GM12878 (cell line): ENCODE measurements around the gene DHCR7. TPM values are rescaled to one million over a fixed set of nuclear protein-coding genes. Genes with fewer than 3 reads are reported as not detected.

Source experiments
- ATAC-seq: fragments of 200-7000 bp; cut with Tn5 transposase; 3 replicates; pipeline ENCODE4 v1.9.1; 2020; ENCODE audit warnings: mild to moderate bottlenecking, moderate library complexity
- BruUV-seq: library from RNA; stranded (reverse); fragments of 400-500 nt; replicated peaks from 2 replicates; lab custom pipeline; 2021; lab: Mats Ljungman, UMichigan
- CTCF ChIA-PET: fragments of 300-600 bp; sonication (Branson Sonifier 250); formaldehyde crosslinking; extraction: SDS; loops from one replicate; lab custom pipeline; 2021; ENCODE audit warnings: inconsistent platforms; lab: Yijun Ruan, JAX
- POLR2A ChIA-PET: fragments of 350-600 bp; formaldehyde crosslinking; extraction: SDS; loops from one replicate; lab custom pipeline; 2021; ENCODE audit warnings: inconsistent platforms; lab: Charles Lee
- RAD21 ChIA-PET: fragments of 300-600 bp; sonication (Branson Sonifier 250); formaldehyde crosslinking; loops from one replicate; lab custom pipeline; 2023; ENCODE audit warnings: antibody characterized with exemption; ENCODE audit not compliant: unreplicated experiment; lab: Charles Lee
- SMC1A ChIA-PET: fragments of 300-600 bp; sonication (Branson Sonifier 250); formaldehyde crosslinking; loops from one replicate; lab custom pipeline; 2023; ENCODE audit not compliant: unreplicated experiment, uncharacterized antibody; lab: Charles Lee
- DNase-seq: peaks from one replicate; pipeline ENCODE4 v3.0.0-alpha.2; 2011; ENCODE audit warnings: low read depth, low spot score
- FAIRE-seq: peaks from 3 replicates; lab custom pipeline; 2011; peaks lifted over from hg19 to GRCh38; lab: Jason Lieb, UNC
- H2AFZ ChIP-seq: 2 replicates; pipeline ENCODE4 v1.6.0; 2011; ENCODE audit warnings: low read depth, low read length, control low read depth; ENCODE audit not compliant: control insufficient read depth
- H3K27ac ChIP-seq: 2 replicates; pipeline ENCODE4 v1.5.1; 2011; ENCODE audit warnings: control low read depth; ENCODE audit not compliant: control insufficient read depth, insufficient read depth
- H3K27me3 ChIP-seq, 2 experiments: replicated peaks in 1 of 2; 2 replicates each; pipeline versions ENCODE4 v1.6.0 to v1.6.1; 2011; ENCODE audit warnings: low read length in 1 of 2; ENCODE audit not compliant: control insufficient read depth in 2 of 2, insufficient read depth in 2 of 2
- H3K36me3 ChIP-seq, 2 experiments: 2 replicates each; pipeline ENCODE4 v1.5.1; 2011; ENCODE audit warnings: low read length in 1 of 2; ENCODE audit not compliant: control insufficient read depth in 2 of 2, insufficient read depth in 2 of 2
- H3K4me1 ChIP-seq: 2 replicates; pipeline ENCODE4 v1.6.1; 2011; ENCODE audit warnings: mild to moderate bottlenecking, low read length, moderate library complexity, mixed read lengths; ENCODE audit not compliant: control insufficient read depth, insufficient read depth
- H3K4me2 ChIP-seq: 2 replicates; pipeline ENCODE4 v1.6.0; 2011; ENCODE audit warnings: control low read depth; ENCODE audit not compliant: control insufficient read depth, insufficient read depth
- H3K4me3 ChIP-seq: fragments of 200-600 bp; sonication (generic); 2 replicates; pipeline ENCODE4 v1.5.1; 2016
- H3K79me2 ChIP-seq: 2 replicates; pipeline ENCODE4 v1.6.0; 2011; ENCODE audit warnings: low read length; ENCODE audit not compliant: control insufficient read depth, insufficient read depth
- H3K9ac ChIP-seq: 2 replicates; pipeline ENCODE4 v1.8.0; 2011; ENCODE audit warnings: low read length, control low read depth, mixed read lengths; ENCODE audit not compliant: control insufficient read depth, insufficient read depth
- H3K9me3 ChIP-seq: replicated peaks from 3 replicates; pipeline ENCODE4 v1.5.1; 2011; ENCODE audit warnings: mild to moderate bottlenecking, low read length; ENCODE audit not compliant: control insufficient read depth, insufficient read depth
- H4K20me1 ChIP-seq: 2 replicates; pipeline ENCODE4 v1.6.0; 2011; ENCODE audit not compliant: control insufficient read depth, insufficient read depth
- ASH2L ChIP-seq: fragments of 300-600, 200-600 bp; sonication (generic); IDR thresholded peaks from 2 replicates; pipeline ENCODE4 v1.6.1; 2017; ENCODE audit warnings: low read depth, mild to moderate bottlenecking, borderline replicate concordance
- BHLHE40 ChIP-seq, 2 experiments: fragments of 450-650 bp in 1 of 2; IDR thresholded peaks; 2 replicates each; pipeline ENCODE4 v1.6.1; 2011 to 2017; ENCODE audit warnings: low read depth in 2 of 2, borderline replicate concordance in 1 of 2, improper control_type of control experiment in 1 of 2, low read length in 1 of 2, mild to moderate bottlenecking in 1 of 2
- CHD4 ChIP-seq: fragments of 200-600 bp; sonication (generic); IDR thresholded peaks from 2 replicates; pipeline ENCODE4 v1.6.1; 2016; ENCODE audit warnings: mild to moderate bottlenecking
- USF1 ChIP-seq: IDR thresholded peaks from 2 replicates; pipeline ENCODE4 v1.6.1; 2011; ENCODE audit warnings: borderline replicate concordance, low read depth, mild to moderate bottlenecking, moderate library complexity, mixed read lengths, low read length; ENCODE audit not compliant: insufficient read depth; ENCODE audit errors: extremely low read length
- USF2 ChIP-seq: IDR thresholded peaks from 2 replicates; pipeline ENCODE4 v1.6.1; 2011; ENCODE audit warnings: low read depth, low read length, improper control_type of control experiment, borderline replicate concordance
- ZNF384 ChIP-seq: IDR thresholded peaks from 2 replicates; pipeline ENCODE4 v1.6.1; 2012; ENCODE audit warnings: low read depth, mild to moderate bottlenecking, low read length, improper control_type of control experiment, borderline replicate concordance
- WGBS: methylation state at CpG from one replicate; pipeline ENCODE4 v1.1.6; 2016; ENCODE audit warnings: low lambda C conversion rate; ENCODE audit not compliant: insufficient replicate concordance, insufficient coverage; ENCODE audit errors: missing lambda C conversion rate; 5-methylcytosine and 5-hydroxymethylcytosine counted together
- in situ Hi-C: fragments of 300-500 bp; cut with MboI; formaldehyde crosslinking; loops from 9 replicates; pipeline ENCODE4 v1.14.3; 2018; ENCODE audit warnings: mixed read lengths
- intact Hi-C: fragments of 100-400 bp; cut with micrococcal nuclease; formaldehyde crosslinking; loops from one replicate; pipeline ENCODE4 v1.14.2; 2022; ENCODE audit not compliant: unreplicated experiment
- polyA plus RNA-seq, 11 experiments: library from polyadenylated mRNA; depleted of rRNA in 4 of 11; unstranded in 6 of 11; stranded (reverse) in 5 of 11; fragments of >200 nt; fragmentation: Nextera tagmentation in 4 of 11; fragmentation: Illumina TruSeq in 1 of 11; extraction: Ambion mirVana in 4 of 11; extraction: Trizol in 1 of 11; gene quantifications; 1 replicate in 1 of 11; 2 replicates in 10 of 11; pipeline versions ENCODE4 v1.2.1 to v1.2.3, GENCODE V29; 2011 to 2016; ENCODE audit warnings: inconsistent platforms in 2 of 11, missing spikeins in 2 of 11, low read depth in 1 of 11
- total RNA-seq, 4 experiments: library from RNA; depleted of rRNA in 3 of 4; stranded (reverse); fragments of >200 nt in 3 of 4; fragmentation: Illumina TruSeq in 1 of 4; extraction: Trizol in 1 of 4; gene quantifications; 2 replicates each; pipeline versions ENCODE4 v1.2.1 to v1.2.3, GENCODE V29; 2013 to 2021
- TF ChIP-seq, protein P1 (sequence below): IDR thresholded peaks from 2 replicates; pipeline ENCODE4 v1.6.1; 2012; ENCODE audit warnings: low read depth, low read length, improper control_type of control experiment

DHCR7 gene
- total and polyA plus RNA-seq, 10 of the 15 experiments (the other 5 are each of a cell fraction or from before 2014, with no cell fraction given): 4.2 to 115 (median 57.8) TPM

- WGBS: 85% methylated on average over 8 of the region's 8 CpGs
- no peak overlapping the region for H3K4me2 ChIP-seq
- TF ChIP-seq BHLHE40 (IDR thresholded peaks at IDR 0.05; ENCODE audit: borderline replicate concordance in 1 of 2, low read depth in 2 of 2, low read length in 1 of 2) (no peak), USF2 (no peak), CHD4 (no peak), USF1 (no peak), ASH2L (no peak), ZNF384 (no peak)
- TF ChIP-seq, protein P1, sequence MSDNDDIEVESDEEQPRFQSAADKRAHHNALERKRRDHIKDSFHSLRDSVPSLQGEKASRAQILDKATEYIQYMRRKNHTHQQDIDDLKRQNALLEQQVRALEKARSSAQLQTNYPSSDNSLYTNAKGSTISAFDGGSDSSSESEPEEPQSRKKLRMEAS: no peak
- TF ChIP-seq, all 136 proteins: peak for 0
- FAIRE-seq (no peak), ATAC-seq (no peak), DNase-seq (no peak)
- ChIA-PET CTCF (interaction anchor here (1.8 kb wide), 1 partner anchor 107 kb away, joined by 5 read pairs; no protein-coding TSS in a partner anchor), POLR2A (no interaction called here), RAD21 (interaction anchor here (1.0 kb wide), 1 partner anchor 107 kb away, joined by 4 read pairs; no protein-coding TSS in a partner anchor), SMC1A (no interaction called here)
- no peaks in the 10 kb centered on the region for H3K9me3 ChIP-seq
- no peak overlapping the region for H3K9ac ChIP-seq
- H4K20me1 ChIP-seq: no peaks in the 10 kb centered on the region
- H3K79me2 ChIP-seq: peaks cover 26% of the 10 kb centered on the region
- intact Hi-C loops: no loop called here
- peaks cover 8% of the 10 kb centered on the region; the same call in 1 of the 2 replicates for H3K4me1 ChIP-seq
- no peaks in the 10 kb centered on the region for H3K27me3 ChIP-seq
- BruUV-seq: no TSS peak
- peaks cover 24 to 27% of the 10 kb centered on the region in 2 experiments for H3K36me3 ChIP-seq
- H3K27ac ChIP-seq: no peak overlapping the region
- in situ Hi-C loops: no loop called here
- no peak overlapping the region for H2AFZ ChIP-seq
- no peak overlapping the region for H3K4me3 ChIP-seq
Measured at GRCh38 chr11:71456294-71456693, 8.1 kb upstream of the DHCR7 start.
